ENCODE data around the gene KIRREL1. TPM values are rescaled to one million over a fixed set of nuclear protein-coding genes. Genes with fewer than 3 reads are reported as not detected.

Gene KIRREL1
- total RNA-seq, 4 donors from 2014 or later, result 34.1 to 102 (median 57.4) TPM

DNA sequence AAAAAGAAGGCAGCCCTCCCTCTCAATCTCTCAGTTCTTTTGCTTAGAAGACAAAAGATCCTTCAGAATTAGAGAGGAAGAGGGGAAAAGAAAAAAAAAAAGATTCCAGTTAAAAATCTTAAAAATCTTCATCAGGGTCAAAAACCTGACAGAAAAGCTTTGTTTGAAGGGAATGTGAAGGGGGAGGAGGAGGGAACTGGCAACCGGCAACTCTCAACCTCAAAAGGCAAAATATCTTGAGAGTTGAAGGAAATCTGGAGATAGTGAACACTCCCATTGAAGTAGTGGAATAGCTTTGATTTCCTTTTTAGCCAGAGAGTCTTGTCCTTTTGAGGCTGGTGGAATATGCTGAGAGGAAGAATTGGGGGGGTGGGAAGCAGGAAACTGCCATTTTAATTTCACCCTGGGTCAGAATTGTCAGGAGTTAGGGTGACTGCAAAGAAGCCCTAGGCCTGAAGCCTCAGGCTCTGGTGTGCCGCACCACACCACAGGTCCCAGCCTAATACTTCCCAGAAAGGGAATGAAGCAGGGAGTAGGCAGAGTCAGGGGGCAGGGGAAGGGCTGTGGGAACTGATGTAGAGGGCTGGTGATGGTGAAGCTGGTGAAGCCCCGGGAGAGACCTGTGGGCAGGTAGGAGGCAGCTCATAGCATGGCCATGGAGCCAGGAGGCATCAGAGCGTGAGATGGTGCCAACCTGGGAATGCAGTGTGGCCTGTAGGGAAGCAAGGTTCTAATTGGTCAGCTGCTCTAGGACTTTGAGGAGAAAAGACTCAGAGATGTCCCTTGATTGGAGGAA lies 24.6 kb downstream of the KIRREL1 start:
- intact Hi-C loops (cut with DNase I; ENCODE audit: low total_unique reads), result no loop called here
- no peaks in the 10 kb centered on the region for H3K9me3 ChIP-seq
- no peaks in the 10 kb centered on the region for H3K27me3 ChIP-seq
- H3K27ac ChIP-seq, result peak overlapping the region; percentile 93 to 99
- no peak for TF ChIP-seq POLR2A (IDR thresholded peaks at IDR 0.05)
- TF ChIP-seq, protein P1, sequence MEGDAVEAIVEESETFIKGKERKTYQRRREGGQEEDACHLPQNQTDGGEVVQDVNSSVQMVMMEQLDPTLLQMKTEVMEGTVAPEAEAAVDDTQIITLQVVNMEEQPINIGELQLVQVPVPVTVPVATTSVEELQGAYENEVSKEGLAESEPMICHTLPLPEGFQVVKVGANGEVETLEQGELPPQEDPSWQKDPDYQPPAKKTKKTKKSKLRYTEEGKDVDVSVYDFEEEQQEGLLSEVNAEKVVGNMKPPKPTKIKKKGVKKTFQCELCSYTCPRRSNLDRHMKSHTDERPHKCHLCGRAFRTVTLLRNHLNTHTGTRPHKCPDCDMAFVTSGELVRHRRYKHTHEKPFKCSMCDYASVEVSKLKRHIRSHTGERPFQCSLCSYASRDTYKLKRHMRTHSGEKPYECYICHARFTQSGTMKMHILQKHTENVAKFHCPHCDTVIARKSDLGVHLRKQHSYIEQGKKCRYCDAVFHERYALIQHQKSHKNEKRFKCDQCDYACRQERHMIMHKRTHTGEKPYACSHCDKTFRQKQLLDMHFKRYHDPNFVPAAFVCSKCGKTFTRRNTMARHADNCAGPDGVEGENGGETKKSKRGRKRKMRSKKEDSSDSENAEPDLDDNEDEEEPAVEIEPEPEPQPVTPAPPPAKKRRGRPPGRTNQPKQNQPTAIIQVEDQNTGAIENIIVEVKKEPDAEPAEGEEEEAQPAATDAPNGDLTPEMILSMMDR (IDR thresholded peaks at IDR 0.05), result no peak
- no peak for DNase-seq
- H3K4me1 ChIP-seq, result peaks cover 11 to 18% of the 10 kb centered on the region in 2 donors
- H3K36me3 ChIP-seq, result no peaks in the 10 kb centered on the region
- no peak overlapping the region for H3K4me3 ChIP-seq

DNA sequence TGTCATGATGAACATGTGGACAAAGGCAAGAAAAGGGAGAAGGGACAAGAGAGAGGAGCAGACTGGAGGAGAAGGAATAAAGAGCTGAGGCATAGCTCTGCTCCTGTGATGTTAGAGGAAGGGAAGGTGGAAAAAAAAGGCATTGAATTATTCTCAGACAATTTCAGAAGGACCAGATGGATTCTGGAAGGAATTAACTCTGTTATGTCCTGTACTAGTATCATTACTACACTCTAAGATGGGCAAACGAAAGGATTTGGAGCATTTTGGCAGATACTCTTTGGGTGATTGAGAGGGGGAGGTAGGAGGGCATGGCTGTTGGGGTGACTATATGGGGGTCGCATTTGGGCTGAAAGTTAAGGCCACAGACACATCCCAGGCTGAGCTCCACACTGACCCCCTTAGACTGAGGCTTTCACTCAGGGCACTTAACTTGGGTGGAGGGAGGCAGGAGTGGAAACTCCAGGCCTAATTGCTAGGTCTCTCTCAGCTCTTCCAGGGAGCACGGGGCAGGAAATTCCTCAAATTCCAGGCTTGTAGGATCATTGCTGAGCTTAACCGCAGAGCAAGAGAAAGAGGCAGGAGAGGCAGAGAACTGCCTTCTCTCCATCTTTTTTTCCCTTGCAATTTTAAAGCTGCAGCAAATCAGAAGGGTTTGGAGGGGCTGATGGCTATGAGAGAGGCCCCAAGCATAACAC lies 25.9 kb downstream of the KIRREL1 start:
- TF ChIP-seq POLR2A (IDR thresholded peaks at IDR 0.05), result peak; percentile 35 to 47
- TF ChIP-seq, protein P1 (IDR thresholded peaks at IDR 0.05), result no peak
- Histone ChIP-seq H3K4me3 (no peak overlapping the region), H3K9me3 (no peaks in the 10 kb centered on the region), H3K27ac (peak overlapping the region; percentile 93 to 99), H3K27me3 (no peaks in the 10 kb centered on the region), H3K4me1 (peaks cover 11 to 18% of the 10 kb centered on the region in 2 donors), H3K36me3 (no peaks in the 10 kb centered on the region)
- intact Hi-C loops (cut with DNase I; ENCODE audit: low total_unique reads), result no loop called here
- peak; percentile 70 to 84 for DNase-seq

DNA sequence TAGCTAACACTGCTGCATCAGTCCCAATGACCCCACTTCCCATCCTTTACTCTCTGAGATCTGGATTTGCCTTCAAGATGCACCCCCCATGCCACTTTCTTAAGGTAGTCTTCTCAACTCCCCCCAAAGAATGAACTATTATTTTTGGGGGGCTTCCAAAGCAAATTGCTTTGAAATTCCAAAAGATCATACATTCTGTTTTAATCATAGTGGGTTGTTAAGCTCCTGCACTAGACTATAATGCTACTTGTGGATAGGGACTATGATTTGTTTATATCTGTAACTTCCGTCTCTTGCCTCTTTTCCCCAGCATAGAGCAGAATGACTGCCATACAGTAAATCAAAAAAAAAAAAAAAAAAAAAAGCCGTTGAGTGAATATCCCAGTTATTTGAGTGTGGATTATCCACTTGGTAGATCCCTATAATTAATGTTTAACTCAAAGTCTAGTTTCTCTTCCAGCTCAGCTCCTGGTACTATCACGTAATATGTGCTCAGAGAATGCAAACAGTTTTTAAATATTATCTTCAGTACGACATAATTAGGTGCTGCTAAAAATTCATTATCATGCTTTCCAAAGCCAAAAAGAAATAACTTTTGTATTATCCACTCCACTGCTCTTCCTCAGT lies 26.9 kb downstream of the KIRREL1 start:
- peak overlapping the region; percentile 93 to 99 for H3K27ac ChIP-seq
- H3K27me3 ChIP-seq, result no peaks in the 10 kb centered on the region
- H3K4me1 ChIP-seq, result peaks cover 11 to 21% of the 10 kb centered on the region in 2 donors
- no peaks in the 10 kb centered on the region for H3K36me3 ChIP-seq
- no peak for DNase-seq
- TF ChIP-seq POLR2A (IDR thresholded peaks at IDR 0.05), result no peak
- TF ChIP-seq, protein P1 (IDR thresholded peaks at IDR 0.05), result no peak
- no peak overlapping the region for H3K4me3 ChIP-seq
- intact Hi-C loops (cut with DNase I; ENCODE audit: low total_unique reads), result no loop called here
- H3K9me3 ChIP-seq, result no peaks in the 10 kb centered on the region

DNA sequence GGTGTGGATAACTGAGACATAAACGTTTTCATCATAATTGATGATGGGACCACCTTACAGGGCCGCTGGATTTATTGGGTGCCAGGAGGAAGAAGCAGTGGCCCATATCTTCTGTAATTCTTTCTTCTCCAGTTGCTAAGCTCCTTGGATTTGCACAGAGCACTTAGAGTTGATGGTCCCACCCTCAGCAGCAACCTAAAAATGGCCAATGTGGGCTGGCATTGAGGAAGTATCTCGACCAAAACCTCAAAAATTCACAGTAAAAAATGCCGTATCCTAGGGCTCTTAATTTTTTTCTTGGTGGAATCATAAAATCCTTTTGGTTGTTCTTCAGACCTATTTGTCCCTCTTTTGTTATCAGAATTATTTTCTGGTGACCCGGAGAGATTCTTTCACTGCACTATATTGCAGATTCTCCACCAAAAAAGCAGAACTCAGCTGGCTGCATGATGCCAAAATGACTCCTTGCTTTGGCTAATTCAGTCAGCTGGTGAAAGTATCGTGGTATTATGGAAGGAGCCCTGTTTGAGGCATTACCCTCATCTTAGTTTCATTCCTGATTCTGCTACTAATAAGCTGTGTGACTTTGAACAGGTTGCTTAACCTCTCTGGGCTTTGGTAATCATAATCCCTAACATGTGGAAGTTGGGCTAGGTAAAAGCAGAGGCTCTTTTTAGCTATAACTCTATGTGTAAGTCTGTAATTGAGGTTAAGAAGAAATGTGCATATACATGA lies 27.6 kb downstream of the KIRREL1 start:
- Histone ChIP-seq H3K27ac (peak overlapping the region; percentile 93 to 99), H3K9me3 (no peaks in the 10 kb centered on the region), H3K27me3 (no peaks in the 10 kb centered on the region), H3K4me1 (peaks cover 11 to 27% of the 10 kb centered on the region in 2 donors), H3K36me3 (no peaks in the 10 kb centered on the region), H3K4me3 (no peak overlapping the region)
- intact Hi-C loops (cut with DNase I; ENCODE audit: low total_unique reads), result no loop called here
- TF ChIP-seq, protein P1 (IDR thresholded peaks at IDR 0.05), result no peak
- TF ChIP-seq POLR2A (IDR thresholded peaks at IDR 0.05), result no peak
- no peak for DNase-seq
